Thymus (tissue), 11 donors: ENCODE measurements around the gene AUTS2. TPM values are rescaled to one million over a fixed set of nuclear protein-coding genes. Genes with fewer than 3 reads are reported as not detected.

Source experiments
- DNase-seq, 9 donors: peaks; one replicate each; pipeline ENCODE4 v3.0.0-alpha.2; 2013; ENCODE audit warnings: low spot score in 9 of 9, low read depth in 6 of 9, missing footprints in 1 of 9
- H3K27ac ChIP-seq, 2 donors: one replicate each; pipeline ENCODE4 v1.5.1; 2013; ENCODE audit warnings: control low read depth in 1 of 2, low read depth in 1 of 2, low read length in 1 of 2, mild to moderate bottlenecking in 1 of 2, moderate library complexity in 1 of 2
- H3K27me3 ChIP-seq, 2 donors: one replicate each; pipeline ENCODE4 v1.5.1; 2013; ENCODE audit warnings: low read length in 1 of 2; ENCODE audit not compliant: control insufficient read depth in 2 of 2, insufficient read depth in 1 of 2
- H3K36me3 ChIP-seq, 2 donors: one replicate each; pipeline ENCODE4 v1.5.1; 2013; ENCODE audit warnings: low read length in 1 of 2, mild to moderate bottlenecking in 1 of 2, moderate library complexity in 1 of 2; ENCODE audit not compliant: control insufficient read depth in 2 of 2, insufficient read depth in 2 of 2
- H3K4me1 ChIP-seq, 2 donors: one replicate each; pipeline ENCODE4 v1.5.1; 2013; ENCODE audit warnings: low read length in 2 of 2; ENCODE audit not compliant: control insufficient read depth in 2 of 2, insufficient read depth in 2 of 2
- H3K4me3 ChIP-seq, 2 donors: one replicate each; pipeline ENCODE4 v1.5.1; 2013; ENCODE audit warnings: low read length in 2 of 2, control low read depth in 1 of 2, mild to moderate bottlenecking in 1 of 2
- H3K9me3 ChIP-seq, 2 donors: one replicate each; pipeline ENCODE4 v1.5.1; 2013; ENCODE audit warnings: low read length in 1 of 2, mild to moderate bottlenecking in 1 of 2; ENCODE audit not compliant: control insufficient read depth in 2 of 2, insufficient read depth in 1 of 2
- WGBS: extraction: QIAGEN DNeasy Blood & Tissue Kit; methylation state at CpG from one replicate; pipeline ENCODE4 v1.1.7; 2013; 5-methylcytosine and 5-hydroxymethylcytosine counted together
- polyA plus RNA-seq: library from polyadenylated mRNA; stranded (reverse); fragments of 200-250 nt; gene quantifications from one replicate; pipeline ENCODE4 v1.2.3, GENCODE V29; 2013
- total RNA-seq: library from RNA; stranded (reverse); fragments of 120-200 nt; gene quantifications from one replicate; pipeline ENCODE4 v1.2.4, GENCODE V29; 2013
- donor health status: healthy.

Gene AUTS2
- total and polyA plus RNA-seq, 2 donors = 9.2 to 17.1 TPM

GRCh38 chr7:69951458-69951857 lies 353.2 kb downstream of the AUTS2 start:
- Histone ChIP-seq H3K4me3 (no peak overlapping the region), H3K4me1 (peaks cover 37 to 38% of the 10 kb centered on the region in 2 donors), H3K27ac (no peak overlapping the region), H3K27me3 (no peaks in the 10 kb centered on the region), H3K9me3 (no peaks in the 10 kb centered on the region), H3K36me3 (no peaks in the 10 kb centered on the region)
- WGBS = 99% methylated on average over 3 of the region's 3 CpGs
- DNase-seq = no peak

- Histone ChIP-seq H3K4me3 (no peak overlapping the region), H3K9me3 (no peaks in the 10 kb centered on the region), H3K27me3 (no peaks in the 10 kb centered on the region), H3K4me1 (peaks cover 41 to 50% of the 10 kb centered on the region in 2 donors), H3K27ac (peak overlapping the region; percentile 93), H3K36me3 (no peaks in the 10 kb centered on the region)
- peak in 6 of 9 donors; percentile 50 to 85 (median 62) for DNase-seq
- WGBS = 11% methylated on average over 6 of the region's 6 CpGs
Observed at GRCh38 chr7:69953136-69954067, 355.1 kb downstream of the AUTS2 start.

- Histone ChIP-seq H3K27me3 (no peaks in the 10 kb centered on the region), H3K4me3 (no peak overlapping the region), H3K27ac (no peak overlapping the region), H3K4me1 (peaks cover 46 to 53% of the 10 kb centered on the region in 2 donors), H3K9me3 (no peaks in the 10 kb centered on the region), H3K36me3 (no peaks in the 10 kb centered on the region)
- WGBS = 97% methylated on average over 6 of the region's 6 CpGs
- DNase-seq = no peak
Observed at GRCh38 chr7:69956541-69956940, 358.3 kb downstream of the AUTS2 start.

GRCh38 chr7:69957661-69958060 lies 359.4 kb downstream of the AUTS2 start:
- Histone ChIP-seq H3K27me3 (no peaks in the 10 kb centered on the region), H3K4me3 (no peak overlapping the region), H3K9me3 (no peaks in the 10 kb centered on the region), H3K36me3 (no peaks in the 10 kb centered on the region), H3K4me1 (peaks cover 48 to 60% of the 10 kb centered on the region in 2 donors), H3K27ac (no peak overlapping the region)
- DNase-seq = no peak
- 97% methylated on average over 2 of the region's 2 CpGs for WGBS

GRCh38 chr7:69959789-69960499 lies 361.7 kb downstream of the AUTS2 start:
- DNase-seq = no peak
- Histone ChIP-seq H3K27ac (no peak overlapping the region), H3K36me3 (no peaks in the 10 kb centered on the region), H3K27me3 (no peaks in the 10 kb centered on the region), H3K4me3 (no peak overlapping the region), H3K4me1 (peaks cover 35 to 58% of the 10 kb centered on the region in 2 donors), H3K9me3 (no peaks in the 10 kb centered on the region)
- WGBS = 99% methylated on average over 3 of the region's 3 CpGs

- H3K27me3 ChIP-seq = no peaks in the 10 kb centered on the region
- no peak for DNase-seq
- H3K36me3 ChIP-seq = no peaks in the 10 kb centered on the region
- H3K4me3 ChIP-seq = no peak overlapping the region
- H3K4me1 ChIP-seq = peaks cover 22 to 50% of the 10 kb centered on the region in 2 donors
- no peaks in the 10 kb centered on the region for H3K9me3 ChIP-seq
- H3K27ac ChIP-seq = peak overlapping the region in 1 of 2 donors; percentile 92
Observed at GRCh38 chr7:69961436-69961835, 363.2 kb downstream of the AUTS2 start.

GRCh38 chr7:69962186-69963065 lies 364.2 kb downstream of the AUTS2 start:
- peak; percentile 44 to 88 (median 62) for DNase-seq
- H3K27me3 ChIP-seq = no peaks in the 10 kb centered on the region
- peak overlapping the region; percentile 21 for H3K4me3 ChIP-seq
- peaks cover 22 to 48% of the 10 kb centered on the region in 2 donors for H3K4me1 ChIP-seq
- WGBS = 4% methylated on average over 6 of the region's 6 CpGs
- H3K9me3 ChIP-seq = no peaks in the 10 kb centered on the region
- H3K36me3 ChIP-seq = no peaks in the 10 kb centered on the region
- peak overlapping the region; percentile 92 to 95 for H3K27ac ChIP-seq

- H3K4me3 ChIP-seq = no peak overlapping the region
- no peaks in the 10 kb centered on the region for H3K27me3 ChIP-seq
- H3K27ac ChIP-seq = peak overlapping the region; percentile 92 to 94
- H3K36me3 ChIP-seq = no peaks in the 10 kb centered on the region
- WGBS = 51% methylated on average over 2 of the region's 2 CpGs
- H3K4me1 ChIP-seq = peaks cover 24 to 47% of the 10 kb centered on the region in 2 donors
- peak in 4 of 9 donors; percentile 53 to 78 (median 60) for DNase-seq
- no peaks in the 10 kb centered on the region for H3K9me3 ChIP-seq
Observed at GRCh38 chr7:69963393-69963792, 365.1 kb downstream of the AUTS2 start.
